IPS-15b (cell line): Measurements from ENCODE around the gene ZNRF1.

ENCODE experiments used
- H3K27me3 ChIP-seq: one replicate; pipeline ENCODE4 v1.6.1; 2013; ENCODE audit warnings: low read length; ENCODE audit not compliant: control insufficient read depth, insufficient read depth
- H3K36me3 ChIP-seq: one replicate; pipeline ENCODE4 v1.6.1; 2013; ENCODE audit warnings: low read length; ENCODE audit not compliant: control insufficient read depth, insufficient read depth
- H3K4me1 ChIP-seq: one replicate; pipeline ENCODE4 v1.6.1; 2013; ENCODE audit warnings: mild to moderate bottlenecking, low read length; ENCODE audit not compliant: control insufficient read depth, insufficient read depth
- H3K4me3 ChIP-seq: one replicate; pipeline ENCODE4 v1.5.1; 2013; ENCODE audit warnings: low read depth, low read length
- H3K9ac ChIP-seq: one replicate; pipeline ENCODE4 v1.6.1; 2013; ENCODE audit warnings: low read depth, mild to moderate bottlenecking, low read length
- H3K9me3 ChIP-seq: one replicate; pipeline ENCODE4 v1.6.1; 2013; ENCODE audit warnings: mild to moderate bottlenecking, low read length; ENCODE audit not compliant: control insufficient read depth, insufficient read depth

The ZNRF1 gene

DNA sequence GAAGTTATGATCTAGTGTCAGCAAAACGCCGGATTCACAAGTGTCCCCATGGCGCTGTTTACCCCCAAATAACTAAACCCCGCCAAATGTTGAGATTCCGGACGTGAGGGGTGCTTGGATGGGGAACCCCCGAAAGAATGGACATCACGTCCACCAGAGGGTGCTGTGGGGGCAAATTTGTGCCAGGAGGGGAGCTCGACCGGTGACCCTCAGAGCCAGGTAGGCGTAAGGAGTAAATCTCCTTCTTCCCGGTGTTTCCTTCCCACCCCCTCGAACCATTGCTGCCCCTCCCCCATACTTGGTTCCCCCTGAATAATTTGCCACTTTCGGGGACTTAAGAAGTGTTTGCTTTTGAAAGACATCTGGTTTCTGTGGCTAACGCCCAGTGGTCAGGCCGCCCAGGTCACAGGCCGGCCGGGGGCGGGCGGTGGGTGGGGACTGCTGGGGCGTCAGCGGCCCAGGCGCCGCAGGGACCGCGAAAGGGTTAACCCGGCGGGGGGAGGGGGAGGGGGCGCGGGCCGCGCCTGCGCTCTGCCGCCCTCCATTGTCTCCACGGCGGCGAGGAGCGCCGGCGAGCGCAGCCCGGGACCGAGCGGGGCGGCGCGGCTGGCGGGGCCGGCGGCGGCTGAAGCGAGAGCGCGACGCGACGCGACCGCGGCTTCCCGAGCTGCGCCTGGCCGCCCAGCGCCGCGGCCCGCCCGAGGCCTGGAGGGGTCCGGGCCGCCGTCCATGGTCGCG is at the start of gene ZNRF1:
TSS of gene ZNRF1 (plus strand) at position 544 of the 738 bp plus-strand sequence. CDS start 648 bp downstream, outside the sequence.
- Histone ChIP-seq H3K27me3 (peaks cover 4% of the 10 kb centered on the region), H3K9me3 (no peaks in the 10 kb centered on the region), H3K4me3 (peak within 1 kb of the TSS; percentile 82), H3K36me3 (no peaks in the 10 kb centered on the region), H3K9ac (no peak within 1 kb of the TSS), H3K4me1 (peaks cover 16% of the 10 kb centered on the region)

DNA sequence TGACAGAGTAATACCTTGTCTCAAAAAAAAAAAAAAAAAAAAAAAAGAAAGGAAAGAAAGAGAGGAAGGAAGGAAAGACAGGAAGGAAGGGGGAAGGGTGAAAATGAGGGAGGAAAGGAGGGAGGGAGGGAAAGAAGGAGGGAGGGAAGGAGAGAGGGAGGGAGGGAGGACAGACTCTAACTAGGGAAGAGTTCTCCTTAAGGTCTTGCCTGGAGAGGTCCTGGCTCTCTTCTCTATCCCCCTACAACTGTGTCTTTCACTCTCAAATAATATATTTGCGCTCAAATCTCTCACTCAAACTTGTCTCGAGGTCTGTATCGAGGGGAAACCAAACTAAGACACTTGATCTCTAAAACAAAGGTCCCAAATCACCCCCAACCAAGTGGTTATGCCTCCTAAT is 49.5 kb upstream of the ZNRF1 start:
- Histone ChIP-seq H3K4me3 (no peak overlapping the region), H3K36me3 (peaks cover 18% of the 10 kb centered on the region), H3K9me3 (no peaks in the 10 kb centered on the region), H3K9ac (no peak overlapping the region), H3K27me3 (no peaks in the 10 kb centered on the region), H3K4me1 (no peaks in the 10 kb centered on the region)

DNA sequence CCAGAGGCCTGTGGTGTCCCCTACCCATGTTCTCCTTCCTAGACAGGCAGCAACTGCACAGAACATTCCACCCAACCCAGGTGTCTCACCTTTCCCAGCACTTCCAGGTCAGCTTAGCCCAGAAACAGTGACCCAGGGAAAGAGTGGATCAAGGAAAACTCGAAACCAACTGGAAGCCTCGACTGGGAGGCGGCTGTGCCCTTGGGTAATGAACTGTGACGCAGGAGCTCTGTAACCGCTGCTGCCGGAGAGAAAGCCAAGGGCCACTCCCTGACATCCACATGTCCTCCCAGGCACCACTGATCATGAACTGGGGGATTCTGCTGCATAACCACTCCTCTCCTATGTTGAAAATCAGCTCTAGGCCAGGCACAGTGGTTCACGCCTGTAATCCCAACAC is 48.3 kb upstream of the ZNRF1 start:
- Histone ChIP-seq H3K27me3 (no peaks in the 10 kb centered on the region), H3K9me3 (no peaks in the 10 kb centered on the region), H3K4me1 (no peaks in the 10 kb centered on the region), H3K9ac (no peak overlapping the region), H3K4me3 (no peak overlapping the region), H3K36me3 (peaks cover 22% of the 10 kb centered on the region)

DNA sequence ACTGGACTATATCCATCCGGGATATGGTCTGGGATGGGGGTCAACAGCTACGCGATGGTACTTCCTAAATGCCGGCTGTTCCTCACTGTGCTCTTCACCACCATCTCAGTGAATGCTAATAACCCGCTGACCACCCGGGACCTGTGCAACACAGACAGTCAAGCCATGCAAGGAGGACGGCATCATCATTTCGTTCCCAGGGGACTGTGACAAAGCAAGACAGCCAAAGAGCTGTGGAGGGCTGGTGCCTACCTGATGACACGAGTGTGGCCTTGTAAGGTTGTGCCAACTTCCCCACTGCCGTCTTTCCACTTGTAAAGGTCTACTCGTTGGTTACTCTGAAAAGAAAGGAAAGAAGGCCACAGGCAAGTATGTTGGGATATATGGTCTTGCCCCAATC is 47.6 kb upstream of the ZNRF1 start:
- Histone ChIP-seq H3K27me3 (no peaks in the 10 kb centered on the region), H3K9me3 (no peaks in the 10 kb centered on the region), H3K36me3 (peaks cover 22% of the 10 kb centered on the region), H3K4me1 (no peaks in the 10 kb centered on the region), H3K4me3 (no peak overlapping the region), H3K9ac (no peak overlapping the region)

DNA sequence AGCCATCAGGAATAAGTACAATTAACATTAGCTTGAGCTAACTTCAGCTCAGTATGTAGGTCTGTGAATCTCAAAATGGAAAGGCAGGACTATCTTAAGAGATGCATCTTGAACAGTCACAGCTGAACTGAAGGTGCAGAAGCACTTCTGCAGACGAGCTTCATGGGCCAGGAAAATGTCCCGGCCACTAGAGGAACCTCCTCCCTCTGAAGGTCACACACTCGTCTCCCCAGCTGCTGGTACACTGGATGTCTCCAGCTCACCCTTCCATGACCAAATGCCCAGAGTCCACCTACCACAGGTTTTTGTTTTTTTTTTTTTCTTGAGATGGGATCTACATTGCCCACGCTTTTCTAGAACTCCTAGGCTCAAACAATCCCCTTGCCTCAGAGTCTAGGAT is 47.1 kb upstream of the ZNRF1 start:
- H3K4me1 ChIP-seq = peaks cover 2% of the 10 kb centered on the region
- H3K9ac ChIP-seq = no peak overlapping the region
- peaks cover 20% of the 10 kb centered on the region for H3K36me3 ChIP-seq
- no peak overlapping the region for H3K4me3 ChIP-seq
- no peaks in the 10 kb centered on the region for H3K9me3 ChIP-seq
- H3K27me3 ChIP-seq = no peaks in the 10 kb centered on the region

DNA sequence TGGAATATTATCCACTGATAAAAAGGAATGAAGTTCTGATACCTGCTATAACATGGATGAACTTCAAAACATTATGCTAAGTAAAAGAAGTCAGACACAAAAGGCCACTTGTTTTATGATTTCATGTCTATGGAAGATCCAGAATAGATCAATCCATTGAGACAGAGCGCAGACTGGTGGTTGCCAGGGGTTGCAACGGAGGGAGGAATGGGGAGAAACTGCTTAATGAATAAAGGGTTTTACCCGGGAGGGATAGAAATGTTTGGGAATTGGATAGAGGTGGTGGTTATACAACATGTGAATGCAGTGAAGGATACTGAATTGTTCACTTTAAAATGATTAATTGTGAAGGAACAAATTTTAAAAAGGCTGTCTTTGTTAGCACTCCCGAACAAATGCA is 44.1 kb upstream of the ZNRF1 start:
- Histone ChIP-seq H3K4me3 (no peak overlapping the region), H3K4me1 (peaks cover 4% of the 10 kb centered on the region), H3K27me3 (no peaks in the 10 kb centered on the region), H3K9ac (no peak overlapping the region), H3K36me3 (peaks cover 15% of the 10 kb centered on the region), H3K9me3 (no peaks in the 10 kb centered on the region)

DNA sequence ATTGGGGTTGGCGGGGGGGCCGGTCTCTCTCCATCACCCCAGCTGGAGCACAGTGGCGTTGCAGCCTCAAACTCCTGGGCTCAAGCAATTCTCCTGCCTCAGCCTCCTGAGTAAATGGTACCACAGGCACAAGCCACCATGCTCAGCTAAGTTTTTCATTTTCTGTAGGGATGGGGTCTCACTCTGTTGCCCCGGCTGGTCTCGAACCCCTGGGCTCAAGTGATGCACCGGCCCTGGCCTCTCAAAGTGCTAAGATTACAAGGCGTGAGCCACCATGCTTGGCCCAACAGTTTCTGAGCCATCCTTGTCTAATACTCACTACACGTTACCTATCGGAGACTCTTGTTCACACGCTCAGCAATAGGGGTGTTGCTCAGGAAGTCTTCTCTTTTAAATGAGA is 25.5 kb upstream of the ZNRF1 start:
- H3K36me3 ChIP-seq = peaks cover 2% of the 10 kb centered on the region
- H3K27me3 ChIP-seq = no peaks in the 10 kb centered on the region
- no peak overlapping the region for H3K9ac ChIP-seq
- no peak overlapping the region for H3K4me3 ChIP-seq
- no peaks in the 10 kb centered on the region for H3K9me3 ChIP-seq
- no peaks in the 10 kb centered on the region for H3K4me1 ChIP-seq

DNA sequence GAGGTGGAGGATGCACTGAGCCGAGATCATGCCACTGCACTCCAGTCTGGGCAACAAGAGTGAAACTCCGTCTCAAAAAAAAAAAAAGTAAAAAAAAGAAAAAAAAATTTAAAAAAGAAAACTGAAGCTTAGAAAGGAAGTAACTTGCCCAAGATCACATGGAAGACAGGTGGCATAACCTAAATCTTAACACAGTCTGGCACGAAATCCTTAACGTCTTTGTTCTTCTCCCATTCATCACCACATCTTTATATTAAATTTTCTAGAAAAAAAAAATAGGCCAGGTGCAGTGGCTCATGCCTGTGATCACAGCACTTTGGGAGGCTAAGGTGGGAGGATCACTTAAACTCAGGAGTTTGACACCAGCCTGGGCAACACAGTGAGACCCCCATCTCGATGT is 23.2 kb upstream of the ZNRF1 start:
- H3K4me3 ChIP-seq = no peak overlapping the region
- H3K9ac ChIP-seq = no peak overlapping the region
- no peaks in the 10 kb centered on the region for H3K4me1 ChIP-seq
- no peaks in the 10 kb centered on the region for H3K9me3 ChIP-seq
- H3K36me3 ChIP-seq = peaks cover 2% of the 10 kb centered on the region
- no peaks in the 10 kb centered on the region for H3K27me3 ChIP-seq

DNA sequence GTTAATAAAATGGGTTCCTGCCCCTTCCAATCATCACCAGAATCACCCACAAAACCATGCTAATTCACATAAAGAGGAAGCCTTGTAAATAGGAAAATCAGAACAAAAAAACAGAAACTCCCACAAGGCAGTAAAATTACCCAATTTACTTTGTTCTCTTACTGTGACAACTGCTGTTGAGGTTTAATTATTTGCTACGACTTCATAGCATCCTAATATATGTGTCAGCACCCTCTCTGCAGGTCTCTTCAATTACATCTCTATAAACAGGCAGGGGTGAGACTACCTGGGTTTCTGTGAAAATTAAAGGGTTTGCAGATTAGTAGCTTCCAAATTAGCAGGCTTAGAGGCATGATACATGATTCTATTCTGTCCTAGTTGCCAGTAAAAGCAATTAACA is 16.6 kb upstream of the ZNRF1 start:
- Histone ChIP-seq H3K4me1 (no peaks in the 10 kb centered on the region), H3K4me3 (no peak overlapping the region), H3K9me3 (no peaks in the 10 kb centered on the region), H3K9ac (no peak overlapping the region), H3K27me3 (no peaks in the 10 kb centered on the region), H3K36me3 (peaks cover 6% of the 10 kb centered on the region)

DNA sequence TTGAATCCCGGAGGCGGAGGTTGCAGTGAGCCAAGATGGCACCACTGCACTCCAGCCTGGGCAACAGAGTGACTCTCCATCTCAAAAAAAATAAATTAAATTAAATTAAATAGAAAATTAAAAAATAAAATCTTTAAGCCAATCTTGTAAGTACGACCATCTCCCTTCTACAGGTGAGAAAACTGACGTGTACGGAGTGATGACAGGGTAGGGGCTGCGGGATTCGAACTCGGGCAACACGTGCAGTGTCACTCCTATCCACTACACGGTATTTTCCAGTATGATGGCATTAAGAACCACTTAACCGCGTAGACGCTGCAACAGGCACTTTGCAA is 14.7 kb upstream of the ZNRF1 start:
- no peaks in the 10 kb centered on the region for H3K27me3 ChIP-seq
- no peaks in the 10 kb centered on the region for H3K9me3 ChIP-seq
- peak overlapping the region; percentile 92 for H3K9ac ChIP-seq
- H3K36me3 ChIP-seq = peaks cover 4% of the 10 kb centered on the region
- H3K4me1 ChIP-seq = no peaks in the 10 kb centered on the region
- peak overlapping the region; percentile 97 for H3K4me3 ChIP-seq

DNA sequence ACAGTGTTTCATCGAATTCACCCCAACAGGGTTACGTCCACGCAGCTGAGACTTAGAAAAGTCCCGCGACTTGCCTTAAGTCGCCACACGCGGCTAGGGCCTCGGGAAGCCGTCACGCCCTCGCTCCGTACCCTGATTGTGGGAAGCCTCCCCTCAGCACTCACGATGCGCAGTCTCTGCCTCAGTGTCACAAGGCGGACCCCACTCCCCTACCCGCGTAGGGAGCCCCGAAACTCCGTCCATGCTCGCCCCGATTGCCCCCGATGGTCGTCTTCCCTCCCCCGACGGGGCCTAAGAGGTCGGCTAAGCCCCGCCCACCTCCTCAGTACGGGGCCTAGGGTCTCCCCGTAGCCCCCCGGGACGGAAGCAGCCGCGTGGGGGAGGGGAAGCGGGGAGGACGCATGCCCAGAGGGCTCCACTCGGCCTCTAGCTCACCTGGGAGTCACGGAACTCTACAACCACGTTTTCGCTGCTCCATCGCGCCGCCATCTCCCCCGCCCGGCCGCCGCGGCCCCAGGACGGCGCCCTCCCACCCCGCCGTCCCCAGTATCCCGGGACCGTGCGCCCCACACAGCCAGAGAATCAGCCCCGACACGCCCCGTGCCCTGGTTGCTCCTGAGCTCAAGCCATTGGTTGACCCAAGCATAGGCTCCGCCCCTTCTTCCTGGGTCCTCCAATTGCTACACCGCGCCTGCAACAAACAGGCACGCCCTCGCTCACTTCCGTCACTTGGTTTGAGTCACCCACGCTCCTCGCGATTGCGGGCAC is 14.1 kb upstream of the ZNRF1 start, which contains the start of gene WDR59:
TSS of gene WDR59 (minus strand) at position 595 of the 768 bp plus-strand sequence. CDS start at position 489, 106 bp downstream.
- H3K36me3 ChIP-seq = peaks cover 4% of the 10 kb centered on the region
- H3K4me1 ChIP-seq = no peaks in the 10 kb centered on the region
- H3K4me3 ChIP-seq = peak within 1 kb of the TSS; percentile 97
- H3K9ac ChIP-seq = peak within 1 kb of the TSS; percentile 92
- no peaks in the 10 kb centered on the region for H3K9me3 ChIP-seq
- no peaks in the 10 kb centered on the region for H3K27me3 ChIP-seq
